HCT116 (cell line): ENCODE results near the gene IFT74. TPM values are rescaled to one million over a fixed set of nuclear protein-coding genes. Genes with fewer than 3 reads are reported as not detected.

Experiments
- ATAC-seq: fragments of 200-7000 bp; cut with Tn5 transposase; 2 replicates; pipeline ENCODE4 v1.9.1; 2020; ENCODE audit warnings: mild to moderate bottlenecking, moderate library complexity
- BruUV-seq: library from RNA; stranded (reverse); fragments of 400-500 nt; replicated peaks from 2 replicates; lab custom pipeline; 2021; lab: Mats Ljungman, UMichigan
- CTCF ChIA-PET: fragments of 300-600 bp; sonication (Branson Sonifier 250); formaldehyde crosslinking; loops from one replicate; lab custom pipeline; 2021; ENCODE audit warnings: antibody characterized with exemption; lab: Charles Lee
- POLR2A ChIA-PET: fragments of 300-600, 350-600 bp; sonication (Branson Sonifier 250); formaldehyde crosslinking; loops from one replicate; lab custom pipeline; 2021; ENCODE audit warnings: antibody characterized with exemption; lab: Charles Lee
- RAD21 ChIA-PET, 2 experiments: fragments of 300-600 bp; sonication (Branson Sonifier 250); formaldehyde crosslinking; loops; one replicate each; lab custom pipeline; 2023; ENCODE audit warnings: low total read pairs in 2 of 2; ENCODE audit not compliant: uncharacterized antibody in 2 of 2, unreplicated experiment in 2 of 2, low non-redundant PET in 1 of 2; lab: Charles Lee
- DNase-seq: peaks from one replicate; pipeline ENCODE4 v3.0.0-alpha.2; 2010; ENCODE audit warnings: low read depth, low spot score
- H2AFZ ChIP-seq: fragments of 200-600 bp; shearing (Covaris generic), sonication (generic); 2 replicates; pipeline ENCODE4 v1.6.1; 2017; ENCODE audit warnings: low read depth, mixed run types, mixed read lengths, antibody characterized with exemption, low read length; ENCODE audit not compliant: poor library complexity, severe bottlenecking
- H3K27ac ChIP-seq: 2 replicates; pipeline ENCODE4 v1.5.1; 2012; ENCODE audit warnings: low read depth, low read length
- H3K27me3 ChIP-seq: fragments of 200-600 bp; sonication (generic); 2 replicates; pipeline ENCODE4 v1.6.1; 2016; ENCODE audit warnings: mixed run types, low read length, mixed read lengths; ENCODE audit not compliant: insufficient read depth
- H3K36me3 ChIP-seq, 2 experiments: fragments of 200-500 bp in 1 of 2; fragments of 200-600 bp in 1 of 2; sonication (Bioruptor generic) in 1 of 2; sonication (generic) in 1 of 2; 2 replicates each; pipeline versions ENCODE4 v1.5.1 to v1.6.1; 2014 to 2016; ENCODE audit warnings: low read length in 2 of 2, inconsistent platforms in 1 of 2, mixed read lengths in 1 of 2, mixed run types in 1 of 2; ENCODE audit not compliant: insufficient read depth in 2 of 2, control insufficient read depth in 1 of 2
- H3K4me1 ChIP-seq, 2 experiments: fragments of 200-600 bp in 1 of 2; sonication (generic) in 1 of 2; 2 replicates each; pipeline versions ENCODE4 v1.5.1 to v1.6.1; 2012 to 2017; ENCODE audit warnings: low read length in 2 of 2, inconsistent platforms in 1 of 2, mild to moderate bottlenecking in 1 of 2, mixed read lengths in 1 of 2, mixed run types in 1 of 2, moderate library complexity in 1 of 2; ENCODE audit not compliant: insufficient read depth in 2 of 2, control insufficient read depth in 1 of 2
- H3K4me2 ChIP-seq: fragments of 200-600 bp; sonication (generic); 2 replicates; pipeline ENCODE4 v1.6.1; 2017; ENCODE audit warnings: mixed run types, low read length, mixed read lengths
- H3K4me3 ChIP-seq, 2 experiments: fragments of 200-600 bp in 1 of 2; sonication (generic) in 1 of 2; replicated peaks in 1 of 2; 2 replicates each; pipeline ENCODE4 v1.5.1; 2011 to 2016; ENCODE audit warnings: low read length in 2 of 2, control low read depth in 1 of 2, low read depth in 1 of 2, mild to moderate bottlenecking in 1 of 2, mixed read lengths in 1 of 2, mixed run types in 1 of 2
- H3K79me2 ChIP-seq: fragments of 200-600 bp; sonication (generic); 2 replicates; pipeline ENCODE4 v1.6.1; 2017; ENCODE audit warnings: mild to moderate bottlenecking, mixed run types, low read length, moderate library complexity, mixed read lengths; ENCODE audit not compliant: insufficient read depth
- H3K9ac ChIP-seq: fragments of 200-600 bp; sonication (generic); 2 replicates; pipeline ENCODE4 v1.6.1; 2016; ENCODE audit warnings: low read length, mixed read lengths
- H3K9me2 ChIP-seq: fragments of 200-600 bp; sonication (generic), shearing (Covaris generic); 2 replicates; pipeline ENCODE4 v1.6.1; 2017; ENCODE audit warnings: mixed run types, mild to moderate bottlenecking, moderate library complexity; ENCODE audit not compliant: insufficient read depth
- H3K9me3 ChIP-seq, 2 experiments: fragments of 200-500 bp in 1 of 2; fragments of 200-600 bp in 1 of 2; sonication (Bioruptor generic) in 1 of 2; sonication (generic) in 1 of 2; 2 replicates each; pipeline ENCODE4 v1.6.1; 2014 to 2017; ENCODE audit warnings: low read length in 2 of 2, mixed read lengths in 2 of 2, inconsistent platforms in 1 of 2, low read depth in 1 of 2, mild to moderate bottlenecking in 1 of 2, mixed run types in 1 of 2, moderate library complexity in 1 of 2; ENCODE audit not compliant: control insufficient read depth in 1 of 2, insufficient read depth in 1 of 2
- H4K20me1 ChIP-seq: fragments of 200-600 bp; sonication (generic), shearing (Covaris generic); 2 replicates; pipeline ENCODE4 v1.6.1; 2017; ENCODE audit warnings: mixed run types, mild to moderate bottlenecking, moderate library complexity; ENCODE audit not compliant: insufficient read depth
- ATF3 ChIP-seq: IDR thresholded peaks from 2 replicates; pipeline ENCODE4 v1.6.1; 2012
- CTCF ChIP-seq, 3 experiments: fragments of 200-600 bp in 1 of 3; sonication (generic) in 1 of 3; IDR thresholded peaks in 2 of 3; conservative IDR thresholded peaks in 1 of 3; 2 replicates each; pipeline ENCODE4 v1.5.1; 2012 to 2017; ENCODE audit warnings: low read depth in 2 of 3, low read length in 2 of 3, antibody characterized with exemption in 1 of 3, borderline replicate concordance in 1 of 3, control low read depth in 1 of 3, mild to moderate bottlenecking in 1 of 3, mixed read lengths in 1 of 3, mixed run types in 1 of 3, moderate library complexity in 1 of 3; ENCODE audit not compliant: insufficient read depth in 1 of 3
- EGR1 ChIP-seq: IDR thresholded peaks from 2 replicates; pipeline ENCODE4 v1.6.1; 2012; ENCODE audit warnings: low read depth
- ELF1 ChIP-seq: IDR thresholded peaks from 2 replicates; pipeline ENCODE4 v1.6.1; 2012; ENCODE audit warnings: low read depth, borderline replicate concordance
- EZH2phosphoT487 ChIP-seq: fragments of 200-600 bp; IDR thresholded peaks from 2 replicates; pipeline ENCODE4 v1.6.1; 2018; ENCODE audit warnings: antibody characterized with exemption, borderline replicate concordance
- POLR2AphosphoS5 ChIP-seq: IDR thresholded peaks from 2 replicates; pipeline ENCODE4 v1.6.1; 2011; ENCODE audit warnings: mild to moderate bottlenecking, low read depth, low read length, moderate library complexity
- SP1 ChIP-seq: IDR thresholded peaks from 2 replicates; pipeline ENCODE4 v1.6.1; 2012; ENCODE audit warnings: low read depth
- SRF ChIP-seq: IDR thresholded peaks from 2 replicates; pipeline ENCODE4 v1.6.1; 2012; ENCODE audit warnings: low read depth
- TCF7L2 ChIP-seq: IDR thresholded peaks from 2 replicates; pipeline ENCODE4 v1.7.0; 2011; ENCODE audit warnings: borderline replicate concordance, inconsistent platforms; ENCODE audit not compliant: insufficient read depth, insufficient read length; ENCODE audit errors: extremely low read depth
- ZBTB33 ChIP-seq: IDR thresholded peaks from 2 replicates; pipeline ENCODE4 v1.6.1; 2011; ENCODE audit warnings: mild to moderate bottlenecking, low read length, moderate library complexity; ENCODE audit not compliant: insufficient replicate concordance; ENCODE audit errors: extremely low read depth
- ZNF274 ChIP-seq: fragments of 200-500 bp; sonication (Bioruptor generic); IDR thresholded peaks from 2 replicates; pipeline ENCODE4 v1.6.1; 2014; ENCODE audit warnings: mild to moderate bottlenecking, low read depth, low read length, inconsistent platforms
- intact Hi-C: fragments of 100-400 bp; cut with micrococcal nuclease; formaldehyde crosslinking; loops from 2 replicates; pipeline ENCODE4 v1.10.0; 2022
- total RNA-seq: library from RNA; stranded (reverse); gene quantifications from one replicate; pipeline ENCODE4 v1.2.1, GENCODE V29; 2021; ENCODE audit not compliant: unreplicated experiment

IFT74 gene
- total RNA-seq, 1 experiment from 2014 or later = 18.2 TPM

- H3K4me2 ChIP-seq = peak overlapping the region; percentile 65; the same call in 1 of the 2 replicates
- no peaks in the 10 kb centered on the region for H3K9me3 ChIP-seq
- TF ChIP-seq TCF7L2 = no peak
- no peak for TF ChIP-seq SP1
- TF ChIP-seq ZNF274 = no peak
- no peak for TF ChIP-seq ATF3
- no peak for TF ChIP-seq SRF
- no peak for TF ChIP-seq POLR2AphosphoS5
- no peak for TF ChIP-seq ELF1
- TF ChIP-seq CTCF (IDR thresholded peaks at IDR 0.05 in 2 of 3, conservative IDR thresholded peaks at IDR 0.05 in 1 of 3; ENCODE audit: borderline replicate concordance in 1 of 3, insufficient read depth in 1 of 3, low read depth in 2 of 3, low read length in 2 of 3) = no peak
- TF ChIP-seq EZH2phosphoT487 = no peak
- no peak for TF ChIP-seq EGR1
- no peak for TF ChIP-seq ZBTB33
- peaks cover 12 to 39% of the 10 kb centered on the region in 2 experiments; a peak in 3 of 4 replicates for H3K4me1 ChIP-seq
- no peaks in the 10 kb centered on the region for H3K9me2 ChIP-seq
- no peak overlapping the region for H3K27ac ChIP-seq
- H2AFZ ChIP-seq = no peak overlapping the region
- H3K9ac ChIP-seq = no peak overlapping the region
- BruUV-seq = no TSS peak
- H3K4me3 ChIP-seq = no peak overlapping the region
- ChIA-PET POLR2A (no interaction called here), RAD21 (no interaction called here), CTCF (interaction anchor here (0.6 kb wide), 1 partner anchor 335 kb away, joined by 3 read pairs; no protein-coding TSS in a partner anchor)
- intact Hi-C loops = no loop called here
- DNase-seq = no peak
- no peaks in the 10 kb centered on the region for H3K27me3 ChIP-seq
- H3K79me2 ChIP-seq = peaks cover 15% of the 10 kb centered on the region
- no peaks in the 10 kb centered on the region for H4K20me1 ChIP-seq
- ATAC-seq = no peak
- H3K36me3 ChIP-seq = no peaks in the 10 kb centered on the region; a peak in 1 of 4 replicates
These were observed 5.7 kb upstream of the IFT74 start for GRCh38 chr9:26950521-26950920.
